DMS153 (cell line): Measurements from ENCODE around the gene ADA.

Experiments used
- DNase-seq: peaks from one replicate; lab custom pipeline; 2025; lab: John Stamatoyannopoulos, UW

ADA gene

GRCh38 chr20:44644667-44645131, 6.8 kb downstream of the ADA start:
- no peak for DNase-seq

- DNase-seq = no peak
Measured at GRCh38 chr20:44644230-44644617, 7.3 kb downstream of the ADA start.

- DNase-seq = peak; percentile 27
Measured at GRCh38 chr20:44643596-44644229, 7.8 kb downstream of the ADA start.

- no peak for DNase-seq
Measured at GRCh38 chr20:44643154-44643519, 8.4 kb downstream of the ADA start.

GRCh38 chr20:44642203-44643153, 9.0 kb downstream of the ADA start:
- DNase-seq = peak; percentile 71

- no peak for DNase-seq
Measured at GRCh38 chr20:44641325-44641724, 10.2 kb downstream of the ADA start.

GRCh38 chr20:44640522-44640921, 11.0 kb downstream of the ADA start:
- DNase-seq = no peak

- DNase-seq = no peak
Measured at GRCh38 chr20:44637522-44638372, 13.8 kb downstream of the ADA start.

- no peak for DNase-seq
Measured at GRCh38 chr20:44637042-44637441, 14.5 kb downstream of the ADA start.

GRCh38 chr20:44635877-44636276, 15.6 kb downstream of the ADA start:
- no peak for DNase-seq

- no peak for DNase-seq
Measured at GRCh38 chr20:44633872-44634600, 17.5 kb downstream of the ADA start.

- DNase-seq = no peak
Measured at GRCh38 chr20:44633187-44633810, 18.2 kb downstream of the ADA start.

- DNase-seq = no peak
Measured at GRCh38 chr20:44632103-44632752, 19.3 kb downstream of the ADA start.

- DNase-seq = no peak
Measured at GRCh38 chr20:44630297-44630696, 21.2 kb downstream of the ADA start.

GRCh38 chr20:44629542-44629941, 22.0 kb downstream of the ADA start:
- DNase-seq = no peak

GRCh38 chr20:44629017-44629385, 22.5 kb downstream of the ADA start:
- DNase-seq = no peak

- DNase-seq = no peak
Measured at GRCh38 chr20:44627364-44628010, 24.0 kb downstream of the ADA start.

GRCh38 chr20:44626278-44626677, 25.2 kb downstream of the ADA start:
- DNase-seq = no peak

- DNase-seq = no peak
Measured at GRCh38 chr20:44625361-44625760, 26.1 kb downstream of the ADA start.

- no peak for DNase-seq
Measured at GRCh38 chr20:44624743-44625271, 26.7 kb downstream of the ADA start.
